Stimulated activated CD8-positive, alpha-beta memory T cell treated with anti-CD3 and anti-CD28 coated beads, Interleukin-7, amount 100 ng/mL, for 1 hour (primary cell): ENCODE results near the gene TRIO.
A peak's percentile ranks its signal among the peaks of the same experiment; 100 is the strongest.

Experiments used
- DNase-seq, 2 donors: peaks; one replicate each; pipeline ENCODE4 v3.0.0-alpha.2; 2020; ENCODE audit warnings: low read depth in 2 of 2

TRIO gene

DNA sequence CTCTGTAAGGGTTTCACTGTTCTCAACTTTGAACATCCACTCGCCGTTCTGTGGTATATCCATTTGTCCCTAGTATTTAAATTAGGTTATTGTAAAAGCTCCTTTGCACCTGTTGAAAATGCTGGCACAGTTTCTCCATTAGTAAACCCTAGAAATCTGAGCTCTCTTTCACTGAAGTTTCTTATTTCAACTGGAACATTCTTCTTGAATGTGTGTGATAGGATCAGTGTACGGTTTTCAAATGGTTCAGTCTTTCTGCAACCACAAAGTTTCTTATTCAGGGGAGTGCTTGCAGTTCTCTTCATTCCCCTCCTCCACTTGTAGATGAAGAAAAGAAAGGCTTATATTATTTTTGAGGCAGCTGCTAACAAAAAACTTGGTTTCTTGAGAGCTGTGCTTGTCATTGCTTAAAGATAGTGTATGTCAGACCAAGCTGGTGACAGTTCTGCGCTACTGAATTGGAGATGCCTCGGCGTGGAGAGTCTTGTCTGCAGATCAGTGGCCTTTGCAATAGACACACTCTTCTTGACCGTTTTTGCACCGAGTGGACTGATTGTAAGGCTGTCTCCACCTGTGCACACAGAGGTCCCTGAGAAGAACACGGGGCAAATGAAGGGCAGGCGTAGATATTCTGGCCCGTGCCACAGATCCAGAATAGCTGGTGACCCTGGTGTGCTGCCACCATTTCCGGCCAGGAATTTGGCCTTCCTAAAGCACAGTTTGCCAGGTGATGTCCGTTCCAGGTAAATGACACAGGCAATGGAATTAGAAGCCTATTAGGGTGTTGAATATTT is 102.2 kb downstream of the TRIO start:
- no peak for DNase-seq

DNA sequence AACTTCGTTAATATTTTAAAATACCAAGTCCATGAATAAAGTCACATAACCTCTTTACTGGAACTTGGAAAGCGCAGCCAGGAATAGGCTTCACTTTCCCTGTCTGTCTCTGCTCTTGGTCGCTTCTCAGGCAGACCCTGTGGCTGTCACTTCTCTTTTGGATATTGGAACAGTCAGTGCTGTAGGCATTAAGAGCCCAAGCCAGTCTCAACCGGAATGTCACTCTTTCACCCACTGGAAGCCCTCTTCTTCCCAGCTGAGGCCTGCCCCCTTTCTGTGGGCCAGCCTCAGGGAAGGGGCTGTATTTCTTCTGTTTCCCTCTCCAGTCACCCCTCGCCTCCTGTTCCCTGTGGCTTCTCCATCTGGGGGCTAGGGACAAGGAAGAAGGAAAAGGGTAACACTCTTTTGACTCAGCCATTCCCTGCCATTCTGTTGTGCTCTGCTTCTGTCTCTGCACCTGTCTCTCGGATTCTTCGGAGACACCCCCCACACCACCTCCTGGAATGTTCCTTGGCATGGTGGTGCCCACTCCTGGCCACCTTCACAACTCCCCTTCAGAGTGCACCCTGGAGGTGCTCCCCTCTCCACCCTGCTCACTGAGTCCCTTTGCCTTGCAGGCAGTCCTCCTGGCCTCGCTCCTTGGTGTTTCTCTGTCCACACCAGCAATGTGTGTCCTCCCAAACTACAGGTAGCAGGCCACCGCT is 103.4 kb downstream of the TRIO start:
- no peak for DNase-seq

DNA sequence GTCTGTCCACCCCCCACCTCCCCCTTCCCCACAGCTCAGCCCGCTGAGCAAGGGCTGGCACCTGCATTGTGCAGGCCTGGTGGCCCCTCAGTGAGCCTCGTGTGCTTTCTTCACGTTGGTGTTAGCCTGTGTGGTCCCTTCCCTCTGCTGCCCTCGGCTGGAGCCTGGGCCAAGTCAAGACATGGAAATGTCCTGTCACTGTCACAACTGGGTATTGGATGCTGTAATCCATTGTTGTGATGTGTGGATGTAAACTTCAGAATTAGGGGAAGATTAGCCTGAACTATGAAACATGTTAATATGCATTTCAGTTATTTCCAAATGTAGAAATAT is 103.9 kb downstream of the TRIO start:
- no peak for DNase-seq

DNA sequence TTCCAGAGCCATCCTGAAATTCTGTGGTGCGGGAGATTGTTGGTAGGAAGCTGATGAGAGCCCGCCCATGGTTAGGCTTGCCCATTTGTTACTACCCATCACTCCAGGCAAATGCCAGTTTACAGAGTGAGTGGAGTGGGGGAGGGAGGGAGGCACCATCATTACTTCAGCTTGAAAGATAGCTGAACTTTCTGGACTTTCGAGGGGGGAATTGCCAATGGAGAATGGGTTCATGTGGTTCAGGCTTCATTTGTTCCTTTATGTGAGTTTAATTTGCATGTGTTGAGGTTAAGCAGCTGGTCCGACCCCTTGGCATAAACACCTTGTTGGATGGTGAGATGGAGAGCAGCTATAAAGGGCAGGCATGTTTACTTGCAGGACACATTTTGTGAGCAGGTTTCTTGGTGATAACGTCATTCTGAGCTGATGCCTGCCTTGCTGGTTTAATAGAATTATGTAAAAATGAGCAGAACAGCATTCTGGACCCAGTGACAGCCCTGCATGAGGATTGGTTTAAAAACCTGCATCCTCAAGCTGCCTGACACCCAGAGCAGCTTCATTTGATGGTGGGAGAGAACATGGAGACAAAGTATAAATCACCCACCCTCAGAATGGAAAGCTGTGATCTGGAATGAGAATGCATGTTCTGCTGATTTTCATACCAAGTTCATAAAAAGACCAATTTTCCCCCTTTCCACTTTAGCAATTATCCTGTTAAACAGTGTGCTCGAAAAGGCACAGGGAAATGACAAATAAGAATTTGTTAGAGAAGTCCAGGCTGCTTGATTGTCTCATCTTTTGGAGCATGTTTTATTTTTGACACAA is 106.3 kb downstream of the TRIO start:
- DNase-seq = no peak

DNA sequence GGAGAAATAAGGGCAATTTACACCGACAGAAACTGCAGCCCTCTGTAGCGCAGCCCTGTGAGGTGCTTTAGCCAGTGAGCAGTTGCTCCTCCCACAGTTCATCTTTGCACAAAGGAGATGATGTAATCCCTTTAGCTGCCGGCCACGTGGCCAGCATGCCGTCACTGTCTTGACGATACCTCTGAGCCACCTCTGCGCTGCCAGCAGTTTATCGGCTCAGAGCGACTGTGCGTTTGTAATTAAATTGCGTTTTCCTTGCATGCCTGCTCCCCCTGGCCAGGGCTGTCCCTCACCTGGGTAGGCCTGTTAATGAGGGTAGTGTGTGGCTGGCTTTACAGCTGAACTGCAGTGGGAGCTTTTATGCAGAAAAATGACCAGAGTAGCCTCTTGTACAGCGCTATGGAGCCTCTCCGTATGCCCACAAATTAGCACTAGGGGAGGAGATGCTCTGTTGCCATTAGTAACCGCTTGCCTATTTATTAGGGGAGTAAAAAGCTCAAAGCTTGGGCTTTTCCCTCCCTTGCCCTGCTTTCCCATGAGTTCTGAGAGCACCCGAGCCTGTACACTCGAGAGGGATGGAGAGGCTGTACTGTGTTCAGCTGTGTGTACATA is 107.0 kb downstream of the TRIO start:
- DNase-seq = no peak

- DNase-seq = no peak
Measured at GRCh38 chr5:14250748-14251701, 107.9 kb downstream of the TRIO start.

- DNase-seq = no peak
Measured at GRCh38 chr5:14251733-14252132, 108.6 kb downstream of the TRIO start.

GRCh38 chr5:14252793-14253192 is 109.7 kb downstream of the TRIO start:
- DNase-seq = no peak

- DNase-seq = no peak
Measured at GRCh38 chr5:14254686-14255085, 111.5 kb downstream of the TRIO start.

DNA sequence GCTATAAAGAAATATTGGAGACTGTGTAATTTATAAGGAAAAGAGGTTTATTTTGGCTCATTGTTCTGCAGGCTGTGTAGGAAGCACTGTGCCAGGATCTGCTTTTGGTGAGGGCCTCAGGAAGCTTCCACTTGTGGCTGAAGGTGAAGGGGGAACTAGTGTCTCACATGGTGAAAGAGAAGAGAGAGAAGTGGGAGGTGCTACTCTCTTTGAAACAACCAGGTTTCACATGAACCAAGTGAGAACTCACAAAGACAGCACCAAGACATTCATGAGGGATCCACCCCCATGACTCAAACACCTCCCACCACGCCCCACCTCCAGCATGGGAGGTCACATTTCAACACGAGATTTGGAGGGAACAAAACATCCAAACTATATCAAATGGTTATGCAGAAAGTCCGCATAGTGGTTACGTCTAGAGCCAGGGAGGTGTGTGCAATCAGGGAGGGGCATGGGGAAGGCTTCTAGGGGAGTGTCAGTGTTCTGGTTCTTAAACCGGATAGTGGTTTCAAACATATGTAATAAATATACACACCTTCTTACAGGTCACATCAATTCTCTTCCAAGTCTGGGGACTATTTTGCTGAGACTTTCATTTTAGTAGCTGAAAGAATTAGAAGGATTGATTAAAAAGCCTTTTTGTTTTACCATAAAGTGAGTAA is 113.0 kb downstream of the TRIO start:
- DNase-seq = no peak

GRCh38 chr5:14256756-14257393 is 113.7 kb downstream of the TRIO start:
- no peak for DNase-seq

GRCh38 chr5:14257995-14258403 is 114.9 kb downstream of the TRIO start:
- no peak for DNase-seq

- no peak for DNase-seq
Measured at GRCh38 chr5:14258840-14259239, 115.7 kb downstream of the TRIO start.

- DNase-seq = no peak
Measured at GRCh38 chr5:14260637-14261036, 117.5 kb downstream of the TRIO start.

DNA sequence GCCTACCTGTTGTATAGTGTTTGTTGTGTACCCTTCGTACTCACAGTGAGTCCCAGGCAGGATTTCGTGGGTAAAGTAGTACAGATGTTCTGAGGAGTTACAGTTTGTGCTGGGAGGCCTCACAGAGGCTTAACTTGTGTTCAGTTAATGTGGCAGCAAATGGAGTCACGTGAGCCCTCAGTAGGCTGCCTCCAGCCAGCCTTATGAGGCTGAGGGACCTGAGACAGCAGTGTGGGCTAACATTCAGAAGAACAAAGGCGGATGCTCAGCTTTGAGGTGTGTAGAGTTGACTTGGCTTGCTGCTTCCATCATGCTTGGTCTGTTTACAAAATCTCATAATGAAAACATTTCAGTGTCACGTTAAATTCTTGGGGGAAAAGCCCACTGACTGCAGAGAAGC is 118.1 kb downstream of the TRIO start:
- no peak for DNase-seq

DNA sequence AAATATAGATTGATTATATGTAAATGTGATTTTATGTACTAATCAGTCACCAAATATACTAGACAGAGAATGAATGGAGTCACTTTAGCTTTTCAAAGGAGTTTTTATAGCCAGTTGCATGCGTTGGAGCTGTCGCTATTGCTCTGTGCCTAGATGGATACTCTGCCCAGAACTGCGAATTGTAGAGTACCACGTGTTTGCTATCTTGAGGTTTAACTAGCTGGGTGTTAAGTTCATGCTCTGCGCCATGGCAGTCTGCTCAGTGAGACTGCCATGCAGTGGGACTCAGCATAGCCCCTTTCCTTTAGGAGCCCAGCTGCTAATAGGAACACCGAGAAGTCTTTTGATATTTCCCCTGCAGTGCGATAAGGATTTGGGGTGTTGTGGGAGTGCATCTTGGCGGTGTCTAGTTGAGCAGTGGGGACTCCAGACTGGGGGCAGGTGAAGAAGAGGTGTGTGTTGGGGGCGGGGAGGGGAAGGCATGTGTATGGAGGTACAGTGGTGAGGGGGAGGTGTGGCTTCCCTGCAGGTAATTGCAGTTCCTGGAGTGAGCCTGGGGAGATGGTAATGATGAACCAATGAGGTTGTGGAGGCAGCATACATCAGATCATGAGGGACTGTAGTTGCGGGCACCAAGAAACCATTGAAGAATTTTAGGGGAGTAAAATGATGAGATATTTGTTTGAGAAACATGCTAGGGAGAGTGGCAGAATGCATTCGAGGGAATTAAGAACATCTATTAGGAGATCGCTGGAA is 118.9 kb downstream of the TRIO start:
- DNase-seq = no peak

DNA sequence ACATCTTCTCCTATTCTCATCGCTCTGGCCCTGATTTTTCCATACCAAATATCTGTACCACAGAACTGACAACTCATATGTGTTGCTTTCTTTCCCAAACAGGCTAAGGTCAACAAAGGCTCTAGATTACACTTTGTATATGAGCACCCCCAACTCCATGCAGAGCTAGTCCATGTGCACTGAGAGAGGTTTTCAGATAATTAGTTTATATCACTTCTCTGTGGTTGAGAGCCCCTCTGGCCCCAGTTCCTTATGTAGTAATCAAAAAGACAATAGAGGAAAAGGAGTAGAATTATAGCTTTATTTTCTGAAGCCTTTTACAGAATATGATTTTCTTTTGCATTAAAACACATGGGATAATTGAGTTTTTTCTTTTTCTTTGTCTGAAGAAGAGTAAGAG is 120.0 kb downstream of the TRIO start:
- DNase-seq = no peak

DNA sequence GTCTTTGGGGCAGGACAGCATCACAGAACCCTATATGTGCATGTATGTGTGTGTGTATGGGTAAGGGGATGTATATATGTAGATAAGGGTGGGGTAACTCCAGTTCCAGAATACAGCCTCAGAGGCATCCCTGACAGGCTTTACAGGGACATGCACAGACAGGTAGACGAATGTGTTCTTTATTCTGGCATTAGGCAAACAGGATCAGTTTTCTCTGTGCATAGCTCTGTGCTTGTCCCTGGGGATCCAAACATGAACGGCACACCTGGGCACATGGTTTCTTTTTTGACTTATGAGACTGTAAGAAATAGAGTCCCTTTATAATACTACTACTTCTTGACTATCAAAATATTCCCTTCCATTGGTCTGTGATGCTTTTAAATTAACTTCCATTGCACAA is 120.6 kb downstream of the TRIO start:
- DNase-seq = no peak

DNA sequence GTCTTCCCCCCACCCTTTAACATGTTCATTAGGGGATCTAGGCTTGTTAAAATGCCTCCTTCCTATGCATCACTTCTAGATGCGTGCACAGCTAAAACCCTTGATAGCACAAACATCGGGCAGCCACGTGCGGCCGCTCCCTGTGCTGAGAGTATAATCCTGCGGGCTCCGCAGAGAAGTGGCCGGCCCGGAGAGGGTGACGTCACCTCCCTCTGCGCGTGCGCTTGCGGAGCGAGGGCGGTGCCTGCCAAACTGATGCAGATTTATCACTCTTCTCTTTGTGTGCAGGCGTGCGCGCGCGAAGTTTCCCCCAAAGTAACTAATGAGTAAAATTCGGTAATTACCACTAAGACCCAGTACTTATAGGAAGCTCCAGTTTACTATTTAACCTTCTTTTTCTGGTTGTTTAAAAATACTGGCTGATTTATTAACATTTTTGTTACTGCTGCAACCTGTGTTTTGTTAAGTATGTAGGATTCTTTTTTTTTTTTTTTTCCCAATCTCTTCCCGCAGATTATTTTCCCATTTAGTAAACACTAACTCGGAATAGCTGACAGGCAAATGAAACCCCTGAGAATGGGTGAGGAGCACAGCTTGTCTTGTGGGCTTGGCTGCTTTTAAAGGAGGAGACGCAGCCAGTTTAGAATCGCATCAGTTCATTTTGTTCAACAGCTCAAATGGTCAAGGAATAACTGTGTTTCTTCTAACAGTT is 121.6 kb downstream of the TRIO start:
- peak; percentile 40 to 54 for DNase-seq
